T47D (cell line): Measurements from ENCODE around the gene EIF2S3B.
"Not testable (repeated sequence)": the region's sequence is repeated elsewhere in the genome, so short reads cannot be mapped to it uniquely, and the experiment has no call there.

Experiments used
- DNase-seq, 2 experiments: peaks; one replicate each; pipeline versions ENCODE4 v3.0.0 to v3.0.0-alpha.2; 2011 to 2012; ENCODE audit warnings: low read depth in 1 of 2, low spot score in 1 of 2
- JUND ChIP-seq: IDR thresholded peaks from 2 replicates; pipeline ENCODE4 v1.6.1; 2012; ENCODE audit warnings: low read depth
- in situ Hi-C: cut with HindIII; loops from 2 replicates; pipeline ENCODE4 v1.10.0; 2016; ENCODE audit warnings: low sequenced_read_pairs, low pct_unique_long_range_greater_than_20kb

The EIF2S3B gene

GRCh38 chr12:10505620-10506019 lies at the start of gene EIF2S3B:
Gene EIF2S3B (plus strand): TSS chr12:10505890. CDS start chr12:10505903, 13 bp downstream.
- in situ Hi-C loops = no loop called here
- DNase-seq = no peak
- no peak for TF ChIP-seq JUND

GRCh38 chr12:10456856-10457255 lies 48.8 kb upstream of the EIF2S3B start:
- no peak for DNase-seq
- TF ChIP-seq JUND = no peak
- in situ Hi-C loops = no loop called here

- peak in 1 of 2 experiments; percentile 2 for DNase-seq
- TF ChIP-seq JUND = no peak
- in situ Hi-C loops = no loop called here
Observed at GRCh38 chr12:10457760-10458159, 47.9 kb upstream of the EIF2S3B start.

- no peak for DNase-seq
- in situ Hi-C loops = no loop called here
- no peak for TF ChIP-seq JUND
Observed at GRCh38 chr12:10466311-10466710, 39.4 kb upstream of the EIF2S3B start.

GRCh38 chr12:10469701-10470100 lies 36.0 kb upstream of the EIF2S3B start:
- in situ Hi-C loops = no loop called here
- no peak for DNase-seq
- TF ChIP-seq JUND = no peak

GRCh38 chr12:10472808-10473207 lies 32.9 kb upstream of the EIF2S3B start:
- in situ Hi-C loops, DNase-seq: not testable (repeated sequence)

- in situ Hi-C loops = not testable (repeated sequence)
Observed at GRCh38 chr12:10481901-10482300, 23.8 kb upstream of the EIF2S3B start.

GRCh38 chr12:10487328-10487727 lies 18.4 kb upstream of the EIF2S3B start:
- in situ Hi-C loops, DNase-seq: not testable (repeated sequence)

More at GRCh38 chr12:10481901-10482300, 23.8 kb upstream of the EIF2S3B start:
- not testable (repeated sequence) for DNase-seq

- DNase-seq = no peak
- in situ Hi-C loops = no loop called here
- no peak for TF ChIP-seq JUND
Observed at GRCh38 chr12:10491766-10492165, 13.9 kb upstream of the EIF2S3B start.

- no peak for TF ChIP-seq JUND
Observed at GRCh38 chr12:10497602-10498001, 8.1 kb upstream of the EIF2S3B start.

GRCh38 chr12:10498042-10498441 lies 7.6 kb upstream of the EIF2S3B start:
- in situ Hi-C loops = no loop called here
- DNase-seq = no peak
- TF ChIP-seq JUND = no peak

More at GRCh38 chr12:10497602-10498001, 8.1 kb upstream of the EIF2S3B start:
- in situ Hi-C loops = no loop called here
- DNase-seq = no peak

GRCh38 chr12:10501030-10501429 lies 4.7 kb upstream of the EIF2S3B start:
- TF ChIP-seq JUND = no peak
- in situ Hi-C loops = no loop called here
- peak in 1 of 2 experiments; percentile 22 for DNase-seq

- no peak for DNase-seq
- TF ChIP-seq JUND = no peak
- in situ Hi-C loops = no loop called here
Observed at GRCh38 chr12:10503460-10503859, 2.2 kb upstream of the EIF2S3B start.

GRCh38 chr12:10511756-10512355 lies 6.2 kb downstream of the EIF2S3B start:
- no peak for TF ChIP-seq JUND
- in situ Hi-C loops = no loop called here
- DNase-seq = no peak
